Heart left ventricle (tissue), 13 donors: ENCODE measurements around the gene OTOP2.

Experiments used
- POLR2A ChIP-seq, 2 donors: fragments of 450-650 bp; IDR thresholded peaks; one replicate each; pipeline ENCODE4 v1.6.1; 2017; ENCODE audit warnings: antibody characterized with exemption in 2 of 2, mild to moderate bottlenecking in 2 of 2, moderate library complexity in 2 of 2
- TF ChIP-seq, protein P1 (sequence below), 12 donors: fragments of 200-600 bp; sonication (generic) in 4 of 12; IDR thresholded peaks; one replicate each; pipeline versions ENCODE4 v1.5.0 to v1.8.0; 2018 to 2022; ENCODE audit warnings: antibody characterized with exemption in 12 of 12, mild to moderate bottlenecking in 5 of 12
- donor health status: ischemic (EF 13 %, LVEDD 7.1; RV severe dilation, severe dysfunction).
- donor health status: DM: no; HTN: yes; CAD: no.
- donor health status: DM: no; HTN: no; CAD: no.
- donor health status: ischemic (EF 25% LVEDD 6.9; RV normal size, moderate dysfunction).
- donor health status: ischemic (EF 25% LVEDD 5.7; RV mildly dilated, moderate dysfunction).
- donor health status: ischemic (EF 35%, LVEDD 5.7; RV mildly dilated, moderate dysfunction).
- donor health status: nonischemic (EF 11% LVEDD 7.7; RV severe dilation, severe dysfunction).
- donor health status: DM: yes; HTN: yes; CAD: no.
- donor health status: PGD.
- donor health status: ischemic (EF 29% LVEDD 5.4; RV normal size, mild dysfunction).
- donor health status: nonischemic (EF 23%, LVEDD 6.1; RV moderate dilation, normal function).

DNA sequence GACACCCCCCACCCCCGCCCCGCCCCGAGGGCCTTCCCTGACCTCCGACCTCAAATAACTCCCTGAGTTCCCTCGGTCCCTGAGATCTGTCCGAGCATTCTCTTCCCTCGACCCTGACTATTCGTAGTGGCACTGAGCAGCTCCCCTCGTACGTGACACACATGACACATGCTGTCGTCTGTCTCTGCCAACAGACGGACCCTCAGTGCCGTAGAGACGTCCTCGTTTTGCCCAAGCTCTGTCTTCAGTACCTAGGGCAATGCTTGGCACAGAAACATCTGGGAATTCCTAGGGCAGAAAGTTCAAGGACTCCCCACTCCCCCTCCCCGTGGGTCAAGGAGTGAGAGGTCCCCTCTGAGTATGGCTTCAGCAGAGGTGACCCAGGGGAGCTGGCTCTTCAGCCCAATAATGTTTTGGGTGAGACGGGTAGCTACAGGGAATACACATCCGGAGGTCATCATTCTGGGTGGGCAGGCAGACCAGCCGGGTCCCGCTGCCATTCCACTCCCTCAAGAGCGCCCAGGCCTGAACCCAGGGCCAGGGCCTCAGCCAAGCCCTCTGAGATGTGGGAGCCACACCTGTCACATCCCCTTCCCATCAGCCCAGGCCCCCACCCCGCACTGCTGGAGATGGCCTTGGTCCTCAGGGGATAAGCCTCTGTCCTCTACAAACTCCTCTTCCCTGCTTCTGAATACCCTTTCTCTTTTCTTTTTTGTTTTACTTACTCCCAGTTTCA is 30.0 kb upstream of the OTOP2 start:
- TF ChIP-seq, protein P1, sequence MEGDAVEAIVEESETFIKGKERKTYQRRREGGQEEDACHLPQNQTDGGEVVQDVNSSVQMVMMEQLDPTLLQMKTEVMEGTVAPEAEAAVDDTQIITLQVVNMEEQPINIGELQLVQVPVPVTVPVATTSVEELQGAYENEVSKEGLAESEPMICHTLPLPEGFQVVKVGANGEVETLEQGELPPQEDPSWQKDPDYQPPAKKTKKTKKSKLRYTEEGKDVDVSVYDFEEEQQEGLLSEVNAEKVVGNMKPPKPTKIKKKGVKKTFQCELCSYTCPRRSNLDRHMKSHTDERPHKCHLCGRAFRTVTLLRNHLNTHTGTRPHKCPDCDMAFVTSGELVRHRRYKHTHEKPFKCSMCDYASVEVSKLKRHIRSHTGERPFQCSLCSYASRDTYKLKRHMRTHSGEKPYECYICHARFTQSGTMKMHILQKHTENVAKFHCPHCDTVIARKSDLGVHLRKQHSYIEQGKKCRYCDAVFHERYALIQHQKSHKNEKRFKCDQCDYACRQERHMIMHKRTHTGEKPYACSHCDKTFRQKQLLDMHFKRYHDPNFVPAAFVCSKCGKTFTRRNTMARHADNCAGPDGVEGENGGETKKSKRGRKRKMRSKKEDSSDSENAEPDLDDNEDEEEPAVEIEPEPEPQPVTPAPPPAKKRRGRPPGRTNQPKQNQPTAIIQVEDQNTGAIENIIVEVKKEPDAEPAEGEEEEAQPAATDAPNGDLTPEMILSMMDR (IDR thresholded peaks at IDR 0.05), result no peak
- no peak for TF ChIP-seq POLR2A (IDR thresholded peaks at IDR 0.05)
